PC-3 (cell line): ENCODE measurements around the gene SPATS2.

Experiments used
- EZH2 ChIP-seq: fragments of 300-600 bp; sonication (generic); IDR thresholded peaks from one replicate; pipeline ENCODE4 v1.6.1; 2017; ENCODE audit warnings: antibody characterized with exemption, mild to moderate bottlenecking, low read length; ENCODE audit not compliant: unreplicated experiment
- TF ChIP-seq, protein P1 (sequence below): fragments of 300-600 bp; sonication (generic); conservative IDR thresholded peaks from 2 replicates; pipeline ENCODE4 v1.5.1; 2017; ENCODE audit warnings: antibody characterized with exemption, low read depth, mild to moderate bottlenecking, low read length

DNA sequence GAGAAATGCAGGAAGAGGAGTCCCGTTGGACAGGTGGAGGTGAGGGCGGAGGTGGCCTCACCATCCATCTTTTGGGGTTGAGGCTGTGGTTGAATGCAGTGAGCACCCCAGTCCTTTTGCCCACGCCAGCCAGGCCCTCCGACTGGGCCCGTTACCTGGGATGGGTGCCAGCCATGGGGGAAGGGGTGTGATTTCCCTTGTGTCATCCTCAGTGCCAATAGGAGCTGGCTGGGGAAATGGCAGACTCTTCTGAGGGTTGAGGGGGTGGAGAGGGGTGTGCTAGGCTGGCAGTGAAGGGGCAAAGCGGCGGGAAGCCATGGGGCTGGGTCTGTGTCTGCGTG is 181.2 kb downstream of the SPATS2 start:
- TF ChIP-seq, protein P1, sequence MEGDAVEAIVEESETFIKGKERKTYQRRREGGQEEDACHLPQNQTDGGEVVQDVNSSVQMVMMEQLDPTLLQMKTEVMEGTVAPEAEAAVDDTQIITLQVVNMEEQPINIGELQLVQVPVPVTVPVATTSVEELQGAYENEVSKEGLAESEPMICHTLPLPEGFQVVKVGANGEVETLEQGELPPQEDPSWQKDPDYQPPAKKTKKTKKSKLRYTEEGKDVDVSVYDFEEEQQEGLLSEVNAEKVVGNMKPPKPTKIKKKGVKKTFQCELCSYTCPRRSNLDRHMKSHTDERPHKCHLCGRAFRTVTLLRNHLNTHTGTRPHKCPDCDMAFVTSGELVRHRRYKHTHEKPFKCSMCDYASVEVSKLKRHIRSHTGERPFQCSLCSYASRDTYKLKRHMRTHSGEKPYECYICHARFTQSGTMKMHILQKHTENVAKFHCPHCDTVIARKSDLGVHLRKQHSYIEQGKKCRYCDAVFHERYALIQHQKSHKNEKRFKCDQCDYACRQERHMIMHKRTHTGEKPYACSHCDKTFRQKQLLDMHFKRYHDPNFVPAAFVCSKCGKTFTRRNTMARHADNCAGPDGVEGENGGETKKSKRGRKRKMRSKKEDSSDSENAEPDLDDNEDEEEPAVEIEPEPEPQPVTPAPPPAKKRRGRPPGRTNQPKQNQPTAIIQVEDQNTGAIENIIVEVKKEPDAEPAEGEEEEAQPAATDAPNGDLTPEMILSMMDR: no peak
- TF ChIP-seq EZH2: no peak
